GM23248 (cell line): ENCODE data around the gene RTN4.

Experiments used
- EZH2 ChIP-seq: fragments of 200-600 bp; sonication (generic); IDR thresholded peaks from 2 replicates; pipeline ENCODE4 v1.6.1; 2018; ENCODE audit warnings: antibody characterized with exemption, mild to moderate bottlenecking; ENCODE audit not compliant: insufficient read depth, poor library complexity, severe bottlenecking
- EZH2phosphoT487 ChIP-seq: fragments of 200-600 bp; sonication (generic); IDR thresholded peaks from 2 replicates; pipeline ENCODE4 v1.6.1; 2018; ENCODE audit warnings: antibody characterized with exemption, moderate library complexity, mild to moderate bottlenecking, low read depth; ENCODE audit not compliant: insufficient read depth

DNA sequence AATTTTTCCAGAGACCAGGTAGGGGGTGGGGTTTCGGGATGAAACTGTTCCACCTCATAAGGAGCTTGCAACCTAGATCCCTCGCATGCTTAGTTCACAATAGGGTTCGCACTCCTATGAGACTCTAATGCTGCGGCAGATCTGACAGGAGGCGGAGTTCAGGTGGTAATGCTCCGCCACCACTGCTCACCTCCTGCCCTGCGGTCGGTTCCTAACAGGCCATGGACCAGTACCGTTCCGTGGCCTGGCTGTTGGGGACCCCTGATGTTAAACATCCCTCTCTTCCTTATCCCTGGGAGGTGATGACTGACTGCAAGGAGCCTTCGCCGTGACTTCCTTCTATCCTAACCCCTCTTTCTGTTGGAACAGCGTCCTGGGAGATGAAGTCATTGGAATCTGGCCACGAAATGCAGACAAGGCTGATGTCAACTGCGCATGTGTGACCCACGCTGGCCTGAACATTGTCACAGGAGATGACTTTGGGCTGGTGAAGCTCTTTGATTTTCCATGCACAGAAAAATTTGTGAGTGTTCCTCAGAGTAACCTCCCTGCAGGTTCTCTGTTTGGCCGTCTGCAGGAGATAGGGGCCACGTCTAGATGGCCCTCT lies 82.4 kb downstream of the RTN4 start:
- TF ChIP-seq EZH2 (no peak), EZH2phosphoT487 (no peak)
